Mucosa of descending colon (tissue), 3 donors: ENCODE measurements around the gene WNK3. TPM values are rescaled to one million over a fixed set of nuclear protein-coding genes. Genes with fewer than 3 reads are reported as not detected.

Experiments
- ATAC-seq: fragments of 200-7000 bp; cut with Tn5 transposase; one replicate; pipeline ENCODE4 v1.9.1; 2020; ENCODE audit warnings: mild to moderate bottlenecking, moderate library complexity
- DNase-seq, 3 donors: peaks; one replicate each; pipeline ENCODE4 v3.0.0-alpha.2; 2020
- H3K36me3 ChIP-seq: fragments of 200-600 bp; one replicate; pipeline ENCODE4 v1.8.0; 2021; ENCODE audit warnings: low read depth, mild to moderate bottlenecking
- H3K4me1 ChIP-seq: fragments of 200-600 bp; one replicate; pipeline ENCODE4 v1.8.0; 2021; ENCODE audit warnings: low read depth, mild to moderate bottlenecking
- H3K4me3 ChIP-seq: fragments of 200-600 bp; one replicate; pipeline ENCODE4 v1.8.0; 2021; ENCODE audit warnings: mild to moderate bottlenecking
- H3K9me3 ChIP-seq: fragments of 200-600 bp; one replicate; pipeline ENCODE4 v1.8.0; 2021; ENCODE audit warnings: mild to moderate bottlenecking
- intact Hi-C, 2 donors: fragments of 100-400 bp; cut with DNase I in 1 of 2; cut with micrococcal nuclease in 1 of 2; formaldehyde crosslinking; loops; one replicate each; pipeline versions ENCODE4 v1.11.0 to v1.11.1; 2022; cut with DNase I, micrococcal nuclease
- total RNA-seq, 3 donors: library from RNA; stranded (reverse); fragmentation: NEBNext Ultra II Directional in 2 of 3; extraction: Animal tissue kit (Norgen Biotek cat#: 25700) in 2 of 3; gene quantifications; one replicate each; pipeline versions ENCODE4 v1.2.1 to v1.2.4, GENCODE V29; 2021 to 2023
- TF ChIP-seq, protein P1 (sequence below): fragments of 200-600 bp; IDR thresholded peaks from one replicate; pipeline ENCODE4 v1.8.0; 2022; ENCODE audit warnings: antibody characterized with exemption, mild to moderate bottlenecking
- donor health status: DM: no; HTN: no; CAD: no; lungs with moderate emphysema.
- donor health status: DM: no; HTN: no; CAD: no.
- donor health status: DM: no; HTN: yes; CAD: no.

The WNK3 gene
- total RNA-seq, 3 donors from 2014 or later = 0.14 to 2.0 (median 0.27) TPM

DNA sequence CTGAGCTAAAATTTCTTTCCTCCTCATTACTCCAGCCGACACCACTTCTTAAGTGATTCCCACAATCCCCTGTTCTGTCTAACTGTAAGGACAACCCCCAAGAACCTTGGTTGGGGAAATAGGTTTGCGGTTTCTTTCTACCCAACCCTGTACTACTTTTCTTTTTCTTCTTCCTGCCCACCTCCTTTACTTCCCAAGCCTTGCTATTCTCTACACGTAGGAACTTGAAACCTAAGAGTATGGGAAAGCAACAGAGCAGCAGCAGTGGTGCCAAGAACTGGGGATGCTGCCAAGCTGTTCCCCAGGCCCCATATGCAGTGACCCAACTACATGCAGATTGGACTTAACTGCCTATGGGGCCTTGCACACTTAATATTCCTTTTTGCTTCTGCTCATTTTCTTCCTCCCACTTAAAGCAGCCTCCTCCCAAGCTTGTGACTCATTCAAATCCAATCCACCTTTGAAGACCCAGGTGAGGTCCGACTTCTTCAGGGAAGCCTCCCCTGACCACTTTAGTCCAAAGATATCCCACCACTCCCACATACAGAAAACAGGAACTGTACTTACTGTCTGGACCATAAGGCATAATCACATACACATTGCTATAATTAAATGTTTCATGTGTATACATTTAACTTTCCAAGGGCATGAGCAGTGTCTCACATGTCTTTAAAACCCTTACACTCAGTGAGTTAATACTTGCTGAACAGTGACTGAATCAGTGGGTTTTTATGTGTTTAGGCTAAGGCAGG is 176.5 kb downstream of the WNK3 start:
- H3K4me3 ChIP-seq = no peak overlapping the region
- DNase-seq (no peak), ATAC-seq (no peak)
- intact Hi-C loops = no loop called here
- peaks cover 3% of the 10 kb centered on the region for H3K4me1 ChIP-seq
- TF ChIP-seq, protein P1, sequence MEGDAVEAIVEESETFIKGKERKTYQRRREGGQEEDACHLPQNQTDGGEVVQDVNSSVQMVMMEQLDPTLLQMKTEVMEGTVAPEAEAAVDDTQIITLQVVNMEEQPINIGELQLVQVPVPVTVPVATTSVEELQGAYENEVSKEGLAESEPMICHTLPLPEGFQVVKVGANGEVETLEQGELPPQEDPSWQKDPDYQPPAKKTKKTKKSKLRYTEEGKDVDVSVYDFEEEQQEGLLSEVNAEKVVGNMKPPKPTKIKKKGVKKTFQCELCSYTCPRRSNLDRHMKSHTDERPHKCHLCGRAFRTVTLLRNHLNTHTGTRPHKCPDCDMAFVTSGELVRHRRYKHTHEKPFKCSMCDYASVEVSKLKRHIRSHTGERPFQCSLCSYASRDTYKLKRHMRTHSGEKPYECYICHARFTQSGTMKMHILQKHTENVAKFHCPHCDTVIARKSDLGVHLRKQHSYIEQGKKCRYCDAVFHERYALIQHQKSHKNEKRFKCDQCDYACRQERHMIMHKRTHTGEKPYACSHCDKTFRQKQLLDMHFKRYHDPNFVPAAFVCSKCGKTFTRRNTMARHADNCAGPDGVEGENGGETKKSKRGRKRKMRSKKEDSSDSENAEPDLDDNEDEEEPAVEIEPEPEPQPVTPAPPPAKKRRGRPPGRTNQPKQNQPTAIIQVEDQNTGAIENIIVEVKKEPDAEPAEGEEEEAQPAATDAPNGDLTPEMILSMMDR = no peak
- H3K9me3 ChIP-seq = no peaks in the 10 kb centered on the region
- no peaks in the 10 kb centered on the region for H3K36me3 ChIP-seq

DNA sequence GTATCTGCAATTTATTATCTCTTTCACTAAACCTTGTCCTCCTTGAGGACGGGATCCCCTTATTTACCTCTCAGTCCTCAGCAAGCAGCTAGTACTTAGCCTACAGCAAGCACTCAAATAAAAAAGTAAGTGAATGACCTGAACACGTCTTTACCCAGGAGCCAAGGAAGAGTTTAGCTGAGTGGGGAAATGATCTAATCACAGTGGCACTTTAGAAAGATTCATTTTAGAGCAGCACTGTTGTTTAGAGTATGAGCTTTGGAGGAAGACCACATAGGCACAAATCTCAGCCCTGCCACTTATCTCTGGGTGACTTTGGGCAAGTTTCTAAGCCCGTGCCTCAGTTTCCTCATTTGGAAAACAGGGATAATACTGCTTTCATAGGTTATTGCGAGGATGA is 177.4 kb downstream of the WNK3 start:
- Histone ChIP-seq H3K4me3 (no peak overlapping the region), H3K9me3 (no peaks in the 10 kb centered on the region), H3K36me3 (no peaks in the 10 kb centered on the region), H3K4me1 (peaks cover 3% of the 10 kb centered on the region)
- TF ChIP-seq, protein P1 = no peak
- intact Hi-C loops = no loop called here
- DNase-seq (no peak), ATAC-seq (no peak)

DNA sequence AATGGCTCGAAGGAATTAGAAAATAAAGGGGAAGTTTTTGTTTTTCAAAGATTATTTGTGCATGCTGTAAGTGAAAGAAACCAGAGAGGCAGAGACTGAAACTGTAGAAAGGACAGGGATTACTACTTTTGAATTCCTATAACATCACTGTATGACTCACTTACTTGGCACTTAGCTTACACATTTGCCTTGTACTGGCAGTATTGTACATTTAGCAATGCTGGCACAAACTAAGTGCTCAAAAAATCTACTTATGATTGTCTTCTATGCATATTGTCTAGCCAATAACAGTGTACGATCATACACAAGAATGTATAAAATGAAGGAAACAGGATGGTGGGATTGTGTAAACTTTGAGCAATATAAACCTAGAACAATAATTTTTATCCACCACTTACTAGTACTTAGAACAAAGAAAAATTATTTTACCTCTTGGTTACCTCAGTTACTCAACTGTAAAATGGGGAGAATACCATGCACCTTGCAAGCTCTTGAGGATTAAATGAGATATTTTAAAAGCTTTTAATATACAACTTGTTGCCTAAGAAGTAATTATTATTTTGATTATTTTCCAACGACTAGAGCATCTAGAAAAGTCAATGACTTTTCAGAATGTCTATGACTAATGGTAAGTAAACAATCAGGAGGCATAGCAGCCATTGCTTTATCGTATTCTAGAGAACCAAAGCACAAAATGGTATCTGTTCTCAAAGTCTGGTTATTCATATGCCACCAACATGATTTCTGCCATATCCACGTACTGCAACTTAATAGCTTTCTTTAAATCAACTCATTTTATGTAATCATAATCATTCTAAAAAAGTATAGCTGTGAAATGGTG is 179.5 kb downstream of the WNK3 start:
- Histone ChIP-seq H3K9me3 (no peaks in the 10 kb centered on the region), H3K36me3 (no peaks in the 10 kb centered on the region), H3K4me1 (peaks cover 3% of the 10 kb centered on the region), H3K4me3 (no peak overlapping the region)
- no peak for DNase-seq
- TF ChIP-seq, protein P1 = no peak
- intact Hi-C loops = no loop called here
- no peak for ATAC-seq

DNA sequence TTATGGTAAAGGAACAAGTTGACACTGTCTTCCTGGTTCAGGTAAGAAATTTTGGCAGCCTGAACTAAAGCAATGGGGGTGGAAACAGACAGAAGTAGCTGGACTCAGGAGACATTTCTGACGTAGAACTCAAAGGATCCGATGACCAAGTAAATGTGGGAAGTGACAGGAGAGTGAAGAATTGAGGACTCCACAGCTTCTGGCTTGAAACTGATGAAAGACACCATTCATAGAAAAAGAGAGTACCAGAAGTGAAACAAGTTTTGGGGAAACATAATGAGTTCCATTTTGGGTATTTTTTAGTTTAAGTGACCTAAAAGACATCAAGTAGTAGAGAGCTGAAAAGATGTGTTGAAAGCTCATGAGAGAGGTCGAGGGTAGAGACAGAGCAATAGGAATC is 180.5 kb downstream of the WNK3 start:
- TF ChIP-seq, protein P1 = no peak
- Histone ChIP-seq H3K9me3 (no peaks in the 10 kb centered on the region), H3K4me1 (peaks cover 3% of the 10 kb centered on the region), H3K36me3 (no peaks in the 10 kb centered on the region), H3K4me3 (no peak overlapping the region)
- ATAC-seq (no peak), DNase-seq (no peak)
- intact Hi-C loops = no loop called here

DNA sequence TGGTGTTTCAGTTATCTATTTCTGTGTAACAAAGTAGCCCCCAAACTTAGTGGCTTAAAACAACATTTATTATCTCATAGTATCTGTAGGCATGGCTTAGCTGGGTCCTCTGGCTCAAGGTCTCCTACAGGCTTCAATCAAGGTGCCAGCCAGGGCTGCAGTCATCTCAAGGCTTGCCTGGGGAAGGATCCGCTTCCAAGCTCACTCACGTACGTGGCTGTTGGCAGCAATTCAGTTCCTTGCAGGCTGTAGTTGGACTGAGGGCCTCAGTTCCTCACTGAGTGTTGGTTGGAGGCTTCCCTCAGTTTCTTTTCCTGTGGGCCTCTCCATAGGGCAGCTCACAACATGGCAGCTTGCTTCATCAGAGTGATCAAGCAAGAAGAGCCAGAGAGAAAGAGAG is 184.1 kb downstream of the WNK3 start:
- no peaks in the 10 kb centered on the region for H3K36me3 ChIP-seq
- DNase-seq (no peak), ATAC-seq (no peak)

More for the DNA sequence above, 184.1 kb downstream of the WNK3 start:
- intact Hi-C loops = no loop called here
- Histone ChIP-seq H3K4me3 (no peak overlapping the region), H3K9me3 (no peaks in the 10 kb centered on the region), H3K4me1 (no peaks in the 10 kb centered on the region)
- TF ChIP-seq, protein P1 = no peak
